Neural cell (in vitro differentiated cells): ENCODE measurements around the gene TMEM170A. TPM values are rescaled to one million over a fixed set of nuclear protein-coding genes. Genes with fewer than 3 reads are reported as not detected.

Source experiments
- H2AFZ ChIP-seq: fragments of 200-600, 300-800 bp; sonication (generic), shearing (Covaris generic); 2 replicates; pipeline ENCODE4 v1.6.0; 2014; ENCODE audit warnings: low read depth, mild to moderate bottlenecking, antibody characterized with exemption, low read length, moderate library complexity
- H3F3A ChIP-seq: fragments of 200-600 bp; shearing (Covaris generic); 2 replicates; pipeline ENCODE4 v1.6.1; 2016; ENCODE audit warnings: mild to moderate bottlenecking, moderate library complexity, mixed read lengths, antibody characterized with exemption, low read length; ENCODE audit not compliant: insufficient read depth, poor library complexity, severe bottlenecking
- H3K27ac ChIP-seq: fragments of 200-600, 300-800 bp; sonication (generic), shearing (Covaris generic); 2 replicates; pipeline ENCODE4 v1.5.1; 2014; ENCODE audit warnings: mild to moderate bottlenecking, low read length, moderate library complexity
- H3K27me3 ChIP-seq: fragments of 300-800, 200-600 bp; sonication (generic), shearing (Covaris generic); 2 replicates; pipeline ENCODE4 v1.6.0; 2014; ENCODE audit warnings: mild to moderate bottlenecking, low read depth, low read length, moderate library complexity; ENCODE audit not compliant: insufficient read depth
- H3K36me3 ChIP-seq: fragments of 300-800, 200-600 bp; sonication (generic), shearing (Covaris generic); 2 replicates; pipeline ENCODE4 v1.5.1; 2014; ENCODE audit warnings: mild to moderate bottlenecking, antibody characterized with exemption, low read length, moderate library complexity; ENCODE audit not compliant: insufficient read depth
- H3K4me2 ChIP-seq: fragments of 300-800, 200-600 bp; sonication (generic), shearing (Covaris generic); 2 replicates; pipeline ENCODE4 v1.6.0; 2014; ENCODE audit warnings: mild to moderate bottlenecking, low read length
- H3K4me3 ChIP-seq: fragments of 300-800, 200-600 bp; sonication (generic), shearing (Covaris generic); 2 replicates; pipeline ENCODE4 v1.5.1; 2014; ENCODE audit warnings: mild to moderate bottlenecking, low read length, moderate library complexity
- H3K79me2 ChIP-seq: fragments of 200-600 bp; shearing (Covaris generic); replicated peaks from 2 replicates; pipeline ENCODE4 v1.6.0; 2014; ENCODE audit warnings: mild to moderate bottlenecking, low read length, moderate library complexity; ENCODE audit not compliant: insufficient read depth
- H3K9ac ChIP-seq: fragments of 300-800, 200-600 bp; sonication (generic), shearing (Covaris generic); 2 replicates; pipeline ENCODE4 v1.6.1; 2016; ENCODE audit warnings: mild to moderate bottlenecking, low read length, mixed read lengths
- H3K9me2 ChIP-seq: fragments of 200-600 bp; shearing (Covaris generic); 2 replicates; pipeline ENCODE4 v1.6.1; 2016; ENCODE audit warnings: mild to moderate bottlenecking, low read length, mixed read lengths; ENCODE audit not compliant: insufficient read depth
- H3K9me3 ChIP-seq: fragments of 200-600, 300-800 bp; sonication (generic), shearing (Covaris generic); 2 replicates; pipeline ENCODE4 v1.6.1; 2016; ENCODE audit warnings: mild to moderate bottlenecking, mixed run types, low read length, moderate library complexity, mixed read lengths
- H4K20me1 ChIP-seq: fragments of 200-600 bp; shearing (Covaris generic); 2 replicates; pipeline ENCODE4 v1.6.1; 2016; ENCODE audit warnings: mild to moderate bottlenecking, mixed run types; ENCODE audit not compliant: insufficient read depth
- EP300 ChIP-seq: fragments of 450-650 bp; conservative IDR thresholded peaks from 2 replicates; pipeline ENCODE4 v1.6.1; 2014; ENCODE audit warnings: antibody characterized with exemption, mild to moderate bottlenecking, moderate library complexity; ENCODE audit not compliant: poor library complexity, severe bottlenecking
- EZH2 ChIP-seq: fragments of 200-600, 300-800 bp; shearing (Covaris generic), sonication (generic); IDR thresholded peaks from 2 replicates; pipeline ENCODE4 v1.6.1; 2014; ENCODE audit warnings: antibody characterized with exemption, low read length, borderline replicate concordance, mild to moderate bottlenecking; ENCODE audit not compliant: insufficient read depth, poor library complexity, severe bottlenecking
- MXI1 ChIP-seq: fragments of 450-650 bp; conservative IDR thresholded peaks from 2 replicates; pipeline ENCODE4 v1.6.1; 2014; ENCODE audit warnings: antibody characterized with exemption, mild to moderate bottlenecking; ENCODE audit not compliant: poor library complexity, severe bottlenecking
- POLR2AphosphoS5 ChIP-seq: IDR thresholded peaks from 2 replicates; pipeline ENCODE4 v1.6.1; 2012
- RAD21 ChIP-seq: fragments of 450-650 bp; conservative IDR thresholded peaks from 2 replicates; pipeline ENCODE4 v1.6.1; 2014; ENCODE audit warnings: antibody characterized with exemption, mild to moderate bottlenecking, moderate library complexity
- REST ChIP-seq: IDR thresholded peaks from 2 replicates; pipeline ENCODE4 v1.6.1; 2012; ENCODE audit warnings: borderline replicate concordance
- SMC3 ChIP-seq: fragments of 450-650 bp; conservative IDR thresholded peaks from 2 replicates; pipeline ENCODE4 v1.6.1; 2014; ENCODE audit warnings: antibody characterized with exemption, mild to moderate bottlenecking, moderate library complexity; ENCODE audit not compliant: poor library complexity
- TAF1 ChIP-seq: IDR thresholded peaks from 2 replicates; pipeline ENCODE4 v1.6.1; 2012; ENCODE audit warnings: low read depth
- polyA plus RNA-seq: library from polyadenylated mRNA; depleted of rRNA; stranded (reverse); fragments of >200 nt; gene quantifications from 2 replicates; pipeline ENCODE4 v1.2.3, GENCODE V29; 2014

Gene TMEM170A
- polyA plus RNA-seq, 1 donor from 2014 or later = 35.9 TPM

DNA sequence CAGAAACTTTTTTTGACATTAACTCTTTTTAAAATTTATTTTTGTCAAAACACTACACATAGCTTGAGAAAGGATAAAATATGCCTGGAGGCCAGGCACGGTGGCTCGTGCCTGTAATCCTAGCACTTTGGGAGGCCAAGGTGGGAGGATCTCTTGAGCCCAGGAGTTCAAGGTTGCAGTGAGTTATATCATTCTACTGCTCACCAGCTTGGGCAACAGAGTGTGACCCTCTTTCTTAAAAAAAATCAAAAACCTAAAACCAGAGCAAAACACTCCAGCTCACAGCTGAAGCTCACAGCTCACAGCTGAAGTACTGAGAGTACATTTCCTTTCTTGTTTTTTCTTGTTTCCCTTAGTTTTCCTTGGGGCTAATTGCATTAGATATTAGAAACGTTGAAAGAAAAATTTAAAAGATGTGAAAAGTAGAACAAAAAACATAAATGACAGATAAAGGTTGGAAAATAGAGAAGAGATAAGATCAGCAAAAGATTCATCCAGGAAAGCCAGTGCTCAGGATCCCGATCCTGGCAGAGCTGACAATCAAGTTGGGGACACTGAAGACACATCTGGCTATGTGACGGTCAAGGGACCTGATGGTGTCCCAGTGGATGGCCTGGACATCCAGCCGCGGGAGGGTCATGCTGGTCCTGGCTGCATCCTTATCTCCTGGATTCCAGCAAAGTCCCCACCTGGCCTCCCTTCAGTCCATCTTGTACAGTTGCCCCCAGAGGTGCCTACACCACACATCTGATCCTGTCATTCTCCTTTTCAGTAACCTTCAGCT is 20.9 kb upstream of the TMEM170A start:
- no peak overlapping the region for H3K27ac ChIP-seq
- H2AFZ ChIP-seq = no peak overlapping the region
- H3K36me3 ChIP-seq = no peaks in the 10 kb centered on the region
- H3K27me3 ChIP-seq = no peaks in the 10 kb centered on the region
- H3F3A ChIP-seq = no peaks in the 10 kb centered on the region
- H4K20me1 ChIP-seq = no peaks in the 10 kb centered on the region
- no peaks in the 10 kb centered on the region for H3K79me2 ChIP-seq
- no peaks in the 10 kb centered on the region for H3K9me3 ChIP-seq
- H3K9ac ChIP-seq = no peak overlapping the region
- TF ChIP-seq POLR2AphosphoS5 (no peak), MXI1 (no peak), EP300 (no peak), RAD21 (no peak), SMC3 (no peak), REST (no peak)
- no peak overlapping the region for H3K4me3 ChIP-seq
- no peak overlapping the region for H3K4me2 ChIP-seq
- H3K9me2 ChIP-seq = no peaks in the 10 kb centered on the region

- TF ChIP-seq MXI1 (no peak), SMC3 (no peak), POLR2AphosphoS5 (no peak), EZH2 (no peak), TAF1 (no peak), EP300 (no peak)
Observed at GRCh38 chr16:75483222-75483621, 18.7 kb upstream of the TMEM170A start.

More at GRCh38 chr16:75483222-75483621, 18.7 kb upstream of the TMEM170A start:
- no peaks in the 10 kb centered on the region for H3F3A ChIP-seq
- H3K4me2 ChIP-seq = no peak overlapping the region
- no peaks in the 10 kb centered on the region for H3K36me3 ChIP-seq
- no peaks in the 10 kb centered on the region for H3K79me2 ChIP-seq
- H3K27me3 ChIP-seq = no peaks in the 10 kb centered on the region
- no peak overlapping the region for H3K27ac ChIP-seq
- H2AFZ ChIP-seq = no peak overlapping the region
- no peak overlapping the region for H3K4me3 ChIP-seq
- H4K20me1 ChIP-seq = no peaks in the 10 kb centered on the region
- H3K9me3 ChIP-seq = no peaks in the 10 kb centered on the region
- no peak overlapping the region for H3K9ac ChIP-seq
- no peaks in the 10 kb centered on the region for H3K9me2 ChIP-seq
